Heart left ventricle (tissue), 13 donors: Measurements from ENCODE around the gene GRM1.

Source experiments
- POLR2A ChIP-seq, 2 donors: fragments of 450-650 bp; IDR thresholded peaks; one replicate each; pipeline ENCODE4 v1.6.1; 2017; ENCODE audit warnings: antibody characterized with exemption in 2 of 2, mild to moderate bottlenecking in 2 of 2, moderate library complexity in 2 of 2
- TF ChIP-seq, protein P1 (sequence below), 12 donors: fragments of 200-600 bp; sonication (generic) in 4 of 12; IDR thresholded peaks; one replicate each; pipeline versions ENCODE4 v1.5.0 to v1.8.0; 2018 to 2022; ENCODE audit warnings: antibody characterized with exemption in 12 of 12, mild to moderate bottlenecking in 5 of 12
- donor health status: ischemic (EF 13 %, LVEDD 7.1; RV severe dilation, severe dysfunction).
- donor health status: DM: no; HTN: yes; CAD: no.
- donor health status: DM: no; HTN: no; CAD: no.
- donor health status: ischemic (EF 25% LVEDD 6.9; RV normal size, moderate dysfunction).
- donor health status: ischemic (EF 25% LVEDD 5.7; RV mildly dilated, moderate dysfunction).
- donor health status: ischemic (EF 35%, LVEDD 5.7; RV mildly dilated, moderate dysfunction).
- donor health status: nonischemic (EF 11% LVEDD 7.7; RV severe dilation, severe dysfunction).
- donor health status: DM: yes; HTN: yes; CAD: no.
- donor health status: PGD.
- donor health status: ischemic (EF 29% LVEDD 5.4; RV normal size, mild dysfunction).
- donor health status: nonischemic (EF 23%, LVEDD 6.1; RV moderate dilation, normal function).

GRCh38 chr6:146441907-146442306 lies 413.0 kb downstream of the GRM1 start:
- TF ChIP-seq, protein P1, sequence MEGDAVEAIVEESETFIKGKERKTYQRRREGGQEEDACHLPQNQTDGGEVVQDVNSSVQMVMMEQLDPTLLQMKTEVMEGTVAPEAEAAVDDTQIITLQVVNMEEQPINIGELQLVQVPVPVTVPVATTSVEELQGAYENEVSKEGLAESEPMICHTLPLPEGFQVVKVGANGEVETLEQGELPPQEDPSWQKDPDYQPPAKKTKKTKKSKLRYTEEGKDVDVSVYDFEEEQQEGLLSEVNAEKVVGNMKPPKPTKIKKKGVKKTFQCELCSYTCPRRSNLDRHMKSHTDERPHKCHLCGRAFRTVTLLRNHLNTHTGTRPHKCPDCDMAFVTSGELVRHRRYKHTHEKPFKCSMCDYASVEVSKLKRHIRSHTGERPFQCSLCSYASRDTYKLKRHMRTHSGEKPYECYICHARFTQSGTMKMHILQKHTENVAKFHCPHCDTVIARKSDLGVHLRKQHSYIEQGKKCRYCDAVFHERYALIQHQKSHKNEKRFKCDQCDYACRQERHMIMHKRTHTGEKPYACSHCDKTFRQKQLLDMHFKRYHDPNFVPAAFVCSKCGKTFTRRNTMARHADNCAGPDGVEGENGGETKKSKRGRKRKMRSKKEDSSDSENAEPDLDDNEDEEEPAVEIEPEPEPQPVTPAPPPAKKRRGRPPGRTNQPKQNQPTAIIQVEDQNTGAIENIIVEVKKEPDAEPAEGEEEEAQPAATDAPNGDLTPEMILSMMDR (IDR thresholded peaks at IDR 0.05), result no peak
- TF ChIP-seq POLR2A (IDR thresholded peaks at IDR 0.05), result no peak
